Measurements from ENCODE around the gene SUSD5. TPM values are rescaled to one million over a fixed set of nuclear protein-coding genes. Genes with fewer than 3 reads are reported as not detected.

Gene SUSD5
- total and polyA plus RNA-seq, 2 of the 13 experiments (the other 11 are each of a cell fraction or from before 2014, with no cell fraction given), result not detected

GRCh38 chr3:33231756-33232465 lies 13.3 kb upstream of the SUSD5 start (continued):
- TF ChIP-seq ZNF710 (CRISPR knock-in tag; IDR thresholded peaks at IDR 0.05; ENCODE audit: borderline replicate concordance) (no peak), KDM4B (CRISPR knock-in tag; IDR thresholded peaks at IDR 0.05) (no peak), DDIT3 (CRISPR knock-in tag; IDR thresholded peaks at IDR 0.05) (no peak), ZNF143 (CRISPR knock-in tag; IDR thresholded peaks at IDR 0.05) (no peak), TCF7L2 (IDR thresholded peaks at IDR 0.05; ENCODE audit: low read depth, low read length) (no peak), NKX3-1 (CRISPR knock-in tag; IDR thresholded peaks at IDR 0.05) (no peak)

GRCh38 chr3:33229947-33230346 lies 11.3 kb upstream of the SUSD5 start:
- DNase-seq (ENCODE audit: low spot score) (no peak), ATAC-seq (no peak), FAIRE-seq (no peak)
- no peak for TF ChIP-seq RFX1 (IDR thresholded peaks at IDR 0.05)
- peak; percentile 76 for TF ChIP-seq USF2 (IDR thresholded peaks at IDR 0.05; ENCODE audit: low read depth, low read length)
- no peak for TF ChIP-seq USF2 (CRISPR knock-in tag; IDR thresholded peaks at IDR 0.05; ENCODE audit: borderline replicate concordance)
- TF ChIP-seq ETV6 (CRISPR knock-in tag; conservative IDR thresholded peaks at IDR 0.05), result no peak
- TF ChIP-seq RAD51 (IDR thresholded peaks at IDR 0.05; ENCODE audit: borderline replicate concordance), result peak; percentile 80; the same call in 1 of the 2 replicates
- Histone ChIP-seq H3K27ac (ENCODE audit: extremely low read length, insufficient read depth, low read length) (no peak overlapping the region), H3K4me3 (replicated peaks in 1 of 3; ENCODE audit: insufficient read depth in 1 of 3, low read depth in 2 of 3, low read length in 3 of 3) (no peak overlapping the region), H4K20me1 (ENCODE audit: insufficient read depth, low read length) (no peaks in the 10 kb centered on the region), H3K27me3 (ENCODE audit: control insufficient read depth in 1 of 2, insufficient read depth in 2 of 2, low read length in 2 of 2) (peaks cover 0 to 7% of the 10 kb centered on the region in 2 experiments; a peak in 1 of 5 replicates), H2AFZ (ENCODE audit: low read length) (no peak overlapping the region), H3K79me2 (ENCODE audit: insufficient read depth, low read length) (no peaks in the 10 kb centered on the region), H3K9ac (ENCODE audit: insufficient read depth, low read depth, low read length) (no peak overlapping the region), H3K4me1 (ENCODE audit: insufficient read depth, low read length) (peaks cover 8% of the 10 kb centered on the region; the same call in 1 of the 2 replicates), H3K9me3 (ENCODE audit: low read length) (no peaks in the 10 kb centered on the region), H3K36me3 (replicated peaks in 1 of 2; ENCODE audit: control insufficient read depth in 1 of 2, insufficient read depth in 2 of 2, low read length in 2 of 2) (no peaks in the 10 kb centered on the region), H3K4me2 (ENCODE audit: low read depth, low read length) (no peak overlapping the region)
- intact Hi-C loops (cut with micrococcal nuclease; ENCODE audit: unreplicated experiment), result no loop called here
- BruUV-seq (replicated peaks), result no TSS peak
- in situ Hi-C loops (cut with HindIII; ENCODE audit: extremely low pct_ligation_motif_present, low pct_unique_long_range_greater_than_20kb), result no loop called here
- CTCF ChIA-PET (ENCODE audit: low intra/inter-chr PET ratio, low total read pairs), result no interaction called here
- POLR2A ChIA-PET, result no interaction called here
- under 1% methylated on average over 5 of the region's 5 CpGs for WGBS (ENCODE audit: low lambda C conversion rate)
